Endothelial cell (in vitro differentiated cells): Measurements from ENCODE around the gene LSAMP. TPM values are rescaled to one million over a fixed set of nuclear protein-coding genes. Genes with fewer than 3 reads are reported as not detected.

Experiments
- DNase-seq: peaks from one replicate; pipeline ENCODE4 v3.0.0; 2021; ENCODE audit warnings: low spot score
- H3K27ac Mint-ChIP-seq: one replicate; pipeline ENCODE4 v1.8.0; 2021; ENCODE audit warnings: mixed read lengths, inconsistent platforms; ENCODE audit not compliant: unreplicated experiment
- H3K27me3 Mint-ChIP-seq: one replicate; pipeline ENCODE4 v1.8.0; 2021; ENCODE audit warnings: mild to moderate bottlenecking, moderate library complexity, mixed read lengths, inconsistent platforms; ENCODE audit not compliant: unreplicated experiment
- H3K36me3 Mint-ChIP-seq: one replicate; pipeline ENCODE4 v1.8.0; 2021; ENCODE audit warnings: mild to moderate bottlenecking, low read depth, mixed read lengths, inconsistent platforms; ENCODE audit not compliant: unreplicated experiment
- H3K4me1 Mint-ChIP-seq: one replicate; pipeline ENCODE4 v1.8.0; 2021; ENCODE audit warnings: mild to moderate bottlenecking, mixed read lengths, inconsistent platforms; ENCODE audit not compliant: unreplicated experiment
- H3K4me3 Mint-ChIP-seq: one replicate; pipeline ENCODE4 v1.8.0; 2021; ENCODE audit warnings: mild to moderate bottlenecking, mixed read lengths, inconsistent platforms; ENCODE audit not compliant: unreplicated experiment
- H3K9me3 Mint-ChIP-seq: one replicate; pipeline ENCODE4 v1.8.0; 2021; ENCODE audit warnings: mixed read lengths, inconsistent platforms; ENCODE audit not compliant: unreplicated experiment
- CTCF ChIP-seq: fragments of 200-600 bp; sonication (generic); IDR thresholded peaks from one replicate; pipeline ENCODE4 v1.5.0; 2021; ENCODE audit warnings: antibody characterized with exemption; ENCODE audit not compliant: unreplicated experiment
- total RNA-seq: library from RNA; stranded (reverse); fragmentation: NEBNext Ultra II Directional; extraction: Animal tissue kit (Norgen Biotek cat#: 25700); gene quantifications from one replicate; pipeline ENCODE4 v1.2.1, GENCODE V29; 2021; ENCODE audit not compliant: unreplicated experiment

The LSAMP gene
- total RNA-seq, 1 donor from 2014 or later: 6.1 TPM

DNA sequence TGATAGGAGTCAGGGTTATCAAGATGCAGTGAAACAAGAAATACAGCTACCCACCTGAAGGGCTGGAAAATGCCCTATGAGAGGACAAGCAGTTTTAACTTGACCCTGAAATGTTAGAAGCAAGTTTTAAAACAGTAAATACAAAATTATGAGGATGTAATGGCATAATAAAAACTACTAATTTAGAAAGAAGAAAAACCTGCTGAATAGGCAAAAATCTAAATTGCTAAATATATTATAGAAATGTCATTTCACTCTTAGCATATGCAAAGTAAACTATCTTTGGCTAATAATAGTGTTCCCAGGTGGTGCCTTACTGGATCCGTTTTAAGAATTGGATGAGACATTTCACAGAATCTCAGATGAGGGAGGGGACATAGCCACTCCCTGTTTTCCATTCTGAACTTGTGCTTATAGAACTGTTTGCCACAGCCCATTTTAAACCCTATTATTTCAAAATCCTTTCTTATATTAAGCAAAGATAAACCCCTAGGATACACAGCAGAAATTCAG lies 294.6 kb downstream of the LSAMP start:
- DNase-seq: no peak
- Mint-ChIP-seq H3K27ac (no peak overlapping the region), H3K4me3 (no peak overlapping the region), H3K4me1 (peaks cover 10% of the 10 kb centered on the region), H3K9me3 (peaks cover 4% of the 10 kb centered on the region), H3K36me3 (no peaks in the 10 kb centered on the region), H3K27me3 (peaks cover 1% of the 10 kb centered on the region)
- no peak for TF ChIP-seq CTCF

- Mint-ChIP-seq H3K27ac (no peak overlapping the region), H3K4me1 (peaks cover 10% of the 10 kb centered on the region), H3K4me3 (no peak overlapping the region), H3K36me3 (no peaks in the 10 kb centered on the region), H3K9me3 (peaks cover 4% of the 10 kb centered on the region), H3K27me3 (peaks cover 1% of the 10 kb centered on the region)
- no peak for TF ChIP-seq CTCF
- DNase-seq: no peak
Observed at GRCh38 chr3:116148881-116149851, 296.1 kb downstream of the LSAMP start.

GRCh38 chr3:116145613-116146012 lies 299.7 kb downstream of the LSAMP start:
- H3K27ac Mint-ChIP-seq: no peak overlapping the region
- H3K4me3 Mint-ChIP-seq: no peak overlapping the region
- no peak for TF ChIP-seq CTCF
- H3K9me3 Mint-ChIP-seq: peaks cover 4% of the 10 kb centered on the region
- H3K36me3 Mint-ChIP-seq: no peaks in the 10 kb centered on the region
- peaks cover 10% of the 10 kb centered on the region for H3K4me1 Mint-ChIP-seq
- peaks cover 1% of the 10 kb centered on the region for H3K27me3 Mint-ChIP-seq
- DNase-seq: no peak

GRCh38 chr3:116141724-116142123 lies 303.6 kb downstream of the LSAMP start:
- no peak for DNase-seq
- no peak overlapping the region for H3K4me3 Mint-ChIP-seq
- TF ChIP-seq CTCF: no peak
- H3K4me1 Mint-ChIP-seq: no peaks in the 10 kb centered on the region
- no peaks in the 10 kb centered on the region for H3K27me3 Mint-ChIP-seq
- H3K27ac Mint-ChIP-seq: no peak overlapping the region
- no peaks in the 10 kb centered on the region for H3K36me3 Mint-ChIP-seq
- H3K9me3 Mint-ChIP-seq: peaks cover 4% of the 10 kb centered on the region
